Epithelial cell of esophagus (primary cell): ENCODE results near the gene ASB2.

Experiments
- DNase-seq: peaks from one replicate; pipeline ENCODE4 v3.0.0; 2010; ENCODE audit warnings: low read depth
- H3K4me3 ChIP-seq: 2 replicates; pipeline ENCODE4 v1.5.1; 2011; ENCODE audit warnings: mild to moderate bottlenecking, low read length, control low read depth
- TF ChIP-seq, protein P1 (sequence below): IDR thresholded peaks from 2 replicates; pipeline ENCODE4 v1.5.1; 2011; ENCODE audit warnings: low read depth, mild to moderate bottlenecking, low read length, control low read depth, inconsistent platforms; ENCODE audit not compliant: insufficient read depth; ENCODE audit errors: missing control alignments

Gene ASB2

DNA sequence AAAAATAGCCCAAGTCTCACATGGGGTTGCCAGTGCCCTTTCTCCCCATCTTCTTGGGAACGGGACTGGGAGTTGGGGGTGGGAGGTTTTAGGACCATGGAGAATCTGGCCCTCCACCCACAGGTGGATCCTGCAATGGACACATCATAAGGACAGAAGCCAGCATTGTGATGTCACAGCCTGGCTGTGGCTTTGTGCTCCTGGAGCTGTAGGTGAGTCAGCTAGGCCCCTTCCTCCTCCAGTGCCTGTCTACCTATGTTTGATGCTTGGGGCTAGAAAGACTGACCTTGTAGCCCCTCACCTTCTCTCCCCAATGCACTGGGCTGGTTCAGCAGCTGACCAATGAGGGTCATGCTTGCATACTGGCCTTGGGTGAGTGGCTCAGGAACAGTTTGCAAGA is 20.7 kb upstream of the ASB2 start, which contains the start of gene CCDC197:
Gene CCDC197, plus strand, starts transcription at position 220 of the 400 bp plus-strand sequence. CDS start 831 bp downstream, outside the sequence.
- DNase-seq, result peak; percentile 21
- H3K4me3 ChIP-seq, result no peak within 1 kb of the TSS
- TF ChIP-seq, protein P1, sequence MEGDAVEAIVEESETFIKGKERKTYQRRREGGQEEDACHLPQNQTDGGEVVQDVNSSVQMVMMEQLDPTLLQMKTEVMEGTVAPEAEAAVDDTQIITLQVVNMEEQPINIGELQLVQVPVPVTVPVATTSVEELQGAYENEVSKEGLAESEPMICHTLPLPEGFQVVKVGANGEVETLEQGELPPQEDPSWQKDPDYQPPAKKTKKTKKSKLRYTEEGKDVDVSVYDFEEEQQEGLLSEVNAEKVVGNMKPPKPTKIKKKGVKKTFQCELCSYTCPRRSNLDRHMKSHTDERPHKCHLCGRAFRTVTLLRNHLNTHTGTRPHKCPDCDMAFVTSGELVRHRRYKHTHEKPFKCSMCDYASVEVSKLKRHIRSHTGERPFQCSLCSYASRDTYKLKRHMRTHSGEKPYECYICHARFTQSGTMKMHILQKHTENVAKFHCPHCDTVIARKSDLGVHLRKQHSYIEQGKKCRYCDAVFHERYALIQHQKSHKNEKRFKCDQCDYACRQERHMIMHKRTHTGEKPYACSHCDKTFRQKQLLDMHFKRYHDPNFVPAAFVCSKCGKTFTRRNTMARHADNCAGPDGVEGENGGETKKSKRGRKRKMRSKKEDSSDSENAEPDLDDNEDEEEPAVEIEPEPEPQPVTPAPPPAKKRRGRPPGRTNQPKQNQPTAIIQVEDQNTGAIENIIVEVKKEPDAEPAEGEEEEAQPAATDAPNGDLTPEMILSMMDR, result no peak

DNA sequence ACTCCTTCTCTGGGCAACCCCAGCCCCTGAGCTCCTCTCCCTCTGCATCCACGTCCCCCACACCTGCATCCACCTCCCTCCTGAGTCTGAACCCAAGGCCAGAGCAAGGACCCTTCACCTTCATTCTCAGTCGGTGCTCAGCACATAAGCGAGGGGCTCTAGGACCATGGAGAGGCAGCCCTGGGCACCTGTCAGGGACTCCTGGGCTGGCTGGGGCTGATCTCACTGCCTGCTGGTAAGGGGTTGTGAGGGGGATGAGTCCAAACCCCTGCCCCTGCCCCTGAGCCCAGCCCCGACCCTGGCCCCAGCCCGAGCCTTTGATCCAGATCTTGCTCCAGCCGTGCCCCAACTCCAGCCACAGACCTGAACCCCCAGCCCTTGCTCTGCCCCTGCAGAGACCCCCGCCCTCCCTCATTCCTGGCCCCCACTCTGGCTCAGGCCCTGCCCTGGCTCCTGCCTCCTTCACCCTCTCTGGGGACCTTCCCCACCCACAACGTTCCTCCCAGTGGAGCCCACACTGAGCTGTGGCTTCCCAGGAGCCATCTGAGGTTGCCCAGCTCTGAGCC is 19.8 kb upstream of the ASB2 start:
- no peak for DNase-seq
- TF ChIP-seq, protein P1, result no peak

DNA sequence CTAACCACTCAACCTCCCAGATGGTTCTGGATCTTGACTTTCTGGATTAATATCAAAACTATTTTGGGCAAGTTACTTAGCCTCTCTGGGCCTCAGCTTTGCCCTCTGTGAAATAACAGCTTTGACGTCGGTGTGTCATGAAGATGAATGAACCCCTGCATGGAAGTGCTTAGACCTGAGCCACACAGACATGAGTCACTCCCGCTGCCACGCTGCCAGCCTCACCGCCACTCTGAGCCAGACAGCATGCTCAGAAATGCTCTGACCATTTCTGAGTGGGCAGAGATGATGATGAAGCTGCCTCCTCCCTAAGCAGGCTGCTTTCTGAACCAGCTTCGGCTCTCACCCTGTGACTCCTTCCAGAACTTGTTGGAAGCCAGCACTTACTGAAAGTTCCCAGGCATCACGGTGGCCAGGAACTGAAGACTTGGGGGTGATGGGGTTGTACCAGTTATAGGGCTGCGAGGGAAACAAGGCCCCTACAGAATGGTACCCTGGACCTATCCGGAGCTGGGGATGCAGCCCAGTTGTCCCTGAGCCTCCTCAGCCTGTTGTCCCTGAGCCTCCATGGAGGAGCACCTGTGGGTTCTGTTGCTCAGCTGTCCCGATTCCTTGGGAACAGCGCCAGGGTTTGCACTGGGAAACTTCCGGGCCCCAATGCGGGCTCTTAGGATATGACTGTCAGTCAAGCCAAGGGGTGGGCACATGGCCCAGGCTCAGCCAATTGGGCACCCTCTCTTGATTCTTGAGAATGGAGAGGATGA is 18.7 kb upstream of the ASB2 start:
- DNase-seq, result peak; percentile 94
- TF ChIP-seq, protein P1, result no peak
- H3K4me3 ChIP-seq, result no peak overlapping the region

More for the DNA sequence above, 19.8 kb upstream of the ASB2 start:
- no peak overlapping the region for H3K4me3 ChIP-seq

DNA sequence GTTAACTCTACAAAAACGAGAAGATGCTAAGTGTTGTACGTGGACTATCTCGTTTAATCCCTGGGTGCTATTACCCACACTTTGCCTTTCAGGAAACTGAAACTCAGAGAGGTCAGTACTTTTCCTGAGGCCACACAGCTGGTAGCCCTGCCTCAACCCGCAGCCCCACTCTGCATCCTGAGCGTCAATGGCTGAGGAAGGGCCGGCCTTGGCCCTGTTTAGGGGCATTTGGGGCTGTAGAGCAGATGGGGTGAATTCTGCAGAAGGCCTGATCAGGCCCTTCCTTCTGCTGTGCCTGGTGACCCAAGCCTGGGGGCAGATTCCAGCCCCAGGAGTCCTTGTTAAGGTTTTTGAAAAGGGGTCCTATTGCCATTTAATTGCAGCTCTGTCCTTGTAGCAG is 17.0 kb upstream of the ASB2 start:
- TF ChIP-seq, protein P1, result no peak
- no peak overlapping the region for H3K4me3 ChIP-seq
- DNase-seq, result no peak

DNA sequence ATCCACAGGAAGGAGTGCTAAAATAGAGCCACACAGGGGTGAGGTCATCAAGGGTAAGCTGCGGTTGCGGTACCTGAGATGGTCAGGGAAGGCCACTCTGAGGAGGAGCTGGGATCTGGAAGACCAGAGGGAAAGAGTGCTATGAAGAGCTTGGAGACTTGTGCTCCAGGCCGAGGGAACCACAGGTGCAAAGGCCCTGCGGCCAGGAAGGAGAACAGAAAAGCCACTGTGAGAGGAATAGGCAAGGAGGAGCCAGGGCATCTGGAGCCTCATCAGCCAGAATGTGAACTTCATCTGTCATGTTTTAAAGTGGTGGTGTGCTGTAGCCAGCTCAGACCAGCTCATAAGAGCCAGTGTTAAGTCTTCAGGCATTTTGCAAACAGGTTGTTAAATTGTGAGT is 15.3 kb upstream of the ASB2 start:
- no peak for DNase-seq
- no peak overlapping the region for H3K4me3 ChIP-seq
- TF ChIP-seq, protein P1, result no peak

DNA sequence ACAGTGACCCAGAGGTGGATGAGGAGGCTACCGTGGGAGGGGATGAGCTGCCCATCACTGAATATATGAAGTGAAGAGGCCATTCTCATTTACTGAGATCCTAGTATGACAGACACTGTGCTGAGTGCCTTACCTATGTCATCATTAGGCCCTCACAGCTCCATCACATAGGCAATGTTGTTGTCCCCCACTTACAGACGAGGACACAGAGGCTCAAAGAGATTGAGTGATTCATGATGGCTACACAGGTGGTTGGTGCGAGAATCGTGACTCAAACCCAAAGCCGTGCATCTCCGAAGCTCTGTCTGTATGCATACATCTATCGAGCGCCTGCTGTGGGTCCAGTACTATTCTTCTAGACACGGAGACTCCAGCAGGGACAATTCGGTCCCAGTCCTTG is 14.8 kb upstream of the ASB2 start:
- H3K4me3 ChIP-seq, result no peak overlapping the region
- TF ChIP-seq, protein P1, result no peak
- no peak for DNase-seq

DNA sequence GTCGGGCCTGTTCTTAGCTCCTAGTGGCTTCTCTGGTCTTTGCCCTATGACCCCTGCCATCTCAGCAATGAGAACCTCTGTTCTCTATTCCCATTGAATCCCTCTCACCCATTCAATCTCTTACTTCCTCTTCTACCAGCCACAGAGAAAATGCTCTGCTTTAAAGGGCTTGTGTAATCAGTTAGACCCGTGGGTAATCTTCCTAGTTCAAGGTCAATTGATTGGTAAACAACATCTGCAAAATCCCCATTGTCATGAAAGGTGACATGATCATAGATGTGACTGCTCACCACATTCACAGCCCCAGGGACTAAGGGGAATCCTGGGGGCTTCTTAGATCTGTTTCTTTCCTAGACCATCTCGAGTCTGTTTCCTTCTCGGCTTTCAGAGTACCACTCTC is 13.6 kb upstream of the ASB2 start:
- H3K4me3 ChIP-seq, result no peak overlapping the region
- TF ChIP-seq, protein P1, result no peak
- DNase-seq, result no peak
